GM12801 (cell line): ENCODE measurements around the gene WDR62.

Experiments used
- CTCF ChIP-seq: IDR thresholded peaks from one replicate; pipeline ENCODE4 v1.5.1; 2011; ENCODE audit warnings: control low read depth; ENCODE audit not compliant: insufficient read length; ENCODE audit errors: extremely low read depth

Gene WDR62

GRCh38 chr19:36027696-36028095 lies 27.0 kb upstream of the WDR62 start:
- no peak for TF ChIP-seq CTCF

GRCh38 chr19:36028313-36029041 lies 26.2 kb upstream of the WDR62 start:
- no peak for TF ChIP-seq CTCF

GRCh38 chr19:36030264-36031148 lies 24.2 kb upstream of the WDR62 start:
- no peak for TF ChIP-seq CTCF

GRCh38 chr19:36031308-36031707 lies 23.4 kb upstream of the WDR62 start:
- TF ChIP-seq CTCF = no peak

GRCh38 chr19:36032251-36033104 lies 22.2 kb upstream of the WDR62 start, which contains the start of gene CLIP3:
Gene CLIP3 (minus strand): TSS chr19:36032873. CDS start chr19:36032357, 516 bp downstream.
- TF ChIP-seq CTCF = no peak

- TF ChIP-seq CTCF = no peak
Observed at GRCh38 chr19:36040495-36040894, 14.2 kb upstream of the WDR62 start.

GRCh38 chr19:36041831-36042230 lies 12.9 kb upstream of the WDR62 start:
- TF ChIP-seq CTCF = no peak
